ENCODE measurements around the gene PRKN.

PRKN gene

GRCh38 chr6:162704001-162704400 lies 23.6 kb downstream of the PRKN start:
- TF ChIP-seq MAX (IDR thresholded peaks at IDR 0.05; ENCODE audit: low read depth, low read length) (no peak), POLR2A (IDR thresholded peaks at IDR 0.05; ENCODE audit: extremely low read depth, insufficient read length) (no peak), MYC (IDR thresholded peaks at IDR 0.05; ENCODE audit: low read depth, low read length) (no peak), CTCF (IDR thresholded peaks at IDR 0.05; ENCODE audit: low read depth, low read length) (no peak)
- DNase-seq (ENCODE audit: low read depth), result no peak
- H3K4me3 ChIP-seq (ENCODE audit: low read depth, low read length), result no peak overlapping the region

GRCh38 chr6:162702446-162702845 lies 25.1 kb downstream of the PRKN start:
- no peak overlapping the region for H3K4me3 ChIP-seq (ENCODE audit: low read depth, low read length)
- no peak for DNase-seq (ENCODE audit: low read depth)
- TF ChIP-seq CTCF (IDR thresholded peaks at IDR 0.05; ENCODE audit: low read depth, low read length) (no peak), POLR2A (IDR thresholded peaks at IDR 0.05; ENCODE audit: extremely low read depth, insufficient read length) (no peak), MYC (IDR thresholded peaks at IDR 0.05; ENCODE audit: low read depth, low read length) (no peak), MAX (IDR thresholded peaks at IDR 0.05; ENCODE audit: low read depth, low read length) (no peak)

- no peak overlapping the region for H3K4me3 ChIP-seq (ENCODE audit: low read depth, low read length)
- DNase-seq (ENCODE audit: low read depth), result no peak
- TF ChIP-seq MAX (IDR thresholded peaks at IDR 0.05; ENCODE audit: low read depth, low read length), result no peak
- no peak for TF ChIP-seq MYC (IDR thresholded peaks at IDR 0.05; ENCODE audit: low read depth, low read length)
- TF ChIP-seq CTCF (IDR thresholded peaks at IDR 0.05; ENCODE audit: low read depth, low read length), result no peak
- TF ChIP-seq POLR2A (IDR thresholded peaks at IDR 0.05; ENCODE audit: extremely low read depth, insufficient read length), result no peak
Measured at GRCh38 chr6:162701551-162701950, 26.0 kb downstream of the PRKN start.

- no peak overlapping the region for H3K4me3 ChIP-seq (ENCODE audit: low read depth, low read length)
- DNase-seq (ENCODE audit: low read depth), result no peak
- TF ChIP-seq CTCF (IDR thresholded peaks at IDR 0.05; ENCODE audit: low read depth, low read length), result no peak
- no peak for TF ChIP-seq MAX (IDR thresholded peaks at IDR 0.05; ENCODE audit: low read depth, low read length)
- no peak for TF ChIP-seq MYC (IDR thresholded peaks at IDR 0.05; ENCODE audit: low read depth, low read length)
- no peak for TF ChIP-seq POLR2A (IDR thresholded peaks at IDR 0.05; ENCODE audit: extremely low read depth, insufficient read length)
Measured at GRCh38 chr6:162700966-162701365, 26.6 kb downstream of the PRKN start.

GRCh38 chr6:162699961-162700360 lies 27.6 kb downstream of the PRKN start:
- TF ChIP-seq MAX (IDR thresholded peaks at IDR 0.05; ENCODE audit: low read depth, low read length), result no peak
- no peak for TF ChIP-seq POLR2A (IDR thresholded peaks at IDR 0.05; ENCODE audit: extremely low read depth, insufficient read length)
- no peak for TF ChIP-seq MYC (IDR thresholded peaks at IDR 0.05; ENCODE audit: low read depth, low read length)
- no peak for TF ChIP-seq CTCF (IDR thresholded peaks at IDR 0.05; ENCODE audit: low read depth, low read length)
- peak; percentile 7 for DNase-seq (ENCODE audit: low read depth)
- no peak overlapping the region for H3K4me3 ChIP-seq (ENCODE audit: low read depth, low read length)

GRCh38 chr6:162698440-162698839 lies 29.1 kb downstream of the PRKN start:
- DNase-seq (ENCODE audit: low read depth), result no peak
- no peak overlapping the region for H3K4me3 ChIP-seq (ENCODE audit: low read depth, low read length)
- no peak for TF ChIP-seq CTCF (IDR thresholded peaks at IDR 0.05; ENCODE audit: low read depth, low read length)
- TF ChIP-seq MYC (IDR thresholded peaks at IDR 0.05; ENCODE audit: low read depth, low read length), result no peak
- no peak for TF ChIP-seq MAX (IDR thresholded peaks at IDR 0.05; ENCODE audit: low read depth, low read length)
- no peak for TF ChIP-seq POLR2A (IDR thresholded peaks at IDR 0.05; ENCODE audit: extremely low read depth, insufficient read length)
